HT-29 (cell line): ENCODE measurements around the gene HCRT. TPM values are rescaled to one million over a fixed set of nuclear protein-coding genes. Genes with fewer than 3 reads are reported as not detected.
"Not testable (repeated sequence)": the region's sequence is repeated elsewhere in the genome, so short reads cannot be mapped to it uniquely, and the experiment has no call there.

ENCODE experiments used
- DNase-seq: peaks from one replicate; pipeline ENCODE4 v3.0.0-alpha.2; 2015; ENCODE audit warnings: low spot score
- total RNA-seq: library from RNA; depleted of rRNA; stranded (reverse); fragments of >200 nt; shearing (Covaris generic); gene quantifications from 2 replicates; pipeline ENCODE4 v1.2.3, GENCODE V29; 2014

Gene HCRT
- total RNA-seq, 1 experiment from 2014 or later: not detected

DNA sequence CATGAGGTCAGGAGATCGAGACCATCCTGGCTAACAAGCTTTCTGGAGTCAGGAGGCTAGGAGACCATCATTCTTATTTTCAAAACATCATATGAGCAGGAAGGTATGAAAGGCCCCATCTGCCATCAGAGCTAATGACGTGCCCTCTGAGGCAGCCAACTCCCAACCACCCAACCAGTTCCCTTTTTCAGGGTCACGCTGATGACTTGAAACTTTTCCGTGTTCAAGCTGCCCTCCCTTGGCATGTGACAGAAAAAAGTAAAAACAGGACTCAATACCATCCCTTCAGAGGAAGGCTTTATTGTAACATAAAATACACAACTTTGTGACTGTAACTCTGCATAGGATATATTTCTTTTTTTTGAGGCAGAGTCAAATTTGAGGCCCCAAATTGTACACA lies 13.6 kb upstream of the HCRT start:
- DNase-seq: no peak

DNA sequence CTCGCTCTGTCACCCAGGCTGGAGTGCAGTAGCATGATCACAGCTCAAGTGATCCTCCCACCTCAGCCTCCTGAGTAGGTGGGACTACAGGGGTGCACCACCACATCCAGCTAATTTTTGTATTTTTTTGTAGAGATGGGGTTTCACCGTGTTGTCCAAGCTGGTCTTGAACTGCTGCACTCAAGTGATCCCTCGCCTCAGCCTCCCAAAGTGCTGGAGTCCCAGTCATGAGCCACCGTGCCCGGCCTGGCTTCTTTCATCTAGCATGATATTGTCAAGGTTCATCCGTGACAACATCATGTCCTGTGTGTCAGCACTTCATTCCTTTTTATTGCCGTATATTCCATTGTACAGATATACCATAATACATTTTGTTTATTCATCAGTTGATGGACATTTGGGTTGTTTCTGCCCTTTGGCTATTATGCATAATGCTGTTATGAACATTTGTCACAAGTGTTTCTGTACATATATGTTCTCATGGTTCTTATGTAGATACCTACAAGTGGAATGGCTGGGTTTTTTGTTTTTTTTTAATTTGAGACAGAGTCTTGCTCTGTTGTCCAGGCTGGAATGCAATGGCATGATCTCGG lies 12.4 kb upstream of the HCRT start:
- no peak for DNase-seq

DNA sequence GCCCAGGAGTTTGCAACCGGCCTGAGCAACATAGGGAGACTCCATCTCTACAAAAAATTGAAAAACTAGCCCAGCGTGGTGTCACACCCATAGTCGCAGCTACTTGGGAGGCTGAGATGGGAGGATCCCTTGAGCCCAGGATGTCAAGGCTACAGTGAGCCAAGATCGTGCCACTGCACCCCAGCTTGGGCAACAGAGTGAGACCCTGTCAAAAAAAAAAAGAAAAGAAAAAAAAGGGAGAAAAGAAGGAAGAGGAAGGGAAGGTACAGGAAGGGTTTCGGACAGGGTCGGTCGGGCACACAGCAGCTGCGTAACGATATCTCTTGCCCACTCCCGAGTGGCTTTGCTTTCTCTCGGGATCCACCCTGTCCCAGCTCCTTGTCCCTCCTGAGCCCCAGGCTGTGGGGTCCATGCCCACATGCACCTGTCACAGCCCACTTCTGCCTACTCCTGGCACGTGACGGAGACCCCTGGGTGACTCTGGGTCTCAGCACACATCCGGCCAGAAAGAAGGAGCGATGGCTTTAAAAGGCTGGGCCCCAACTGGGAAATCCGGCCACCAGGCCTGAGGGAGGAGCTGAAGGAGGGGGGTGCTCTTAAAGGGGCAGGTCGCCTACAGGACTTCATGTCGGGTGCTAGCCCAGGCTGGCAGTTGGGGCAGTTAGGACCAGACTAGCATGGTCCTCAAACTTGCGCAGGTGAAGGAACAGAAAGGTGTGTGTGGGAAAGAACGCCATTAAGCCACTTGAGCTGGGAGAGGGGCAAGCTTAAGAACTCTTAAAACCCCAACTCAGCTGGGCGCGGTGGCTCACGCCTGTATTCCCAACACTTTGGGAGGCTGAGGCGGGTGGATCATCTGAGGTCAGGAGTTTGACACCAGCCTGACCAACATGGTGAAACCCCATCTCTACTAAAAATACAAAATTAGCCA lies 9.0 kb upstream of the HCRT start, which contains the start of gene GHDC:
Gene GHDC, minus strand, starts transcription at position 526 of the 931 bp plus-strand sequence. CDS start 913 bp downstream, outside the sequence.
- peak; percentile 79 for DNase-seq

DNA sequence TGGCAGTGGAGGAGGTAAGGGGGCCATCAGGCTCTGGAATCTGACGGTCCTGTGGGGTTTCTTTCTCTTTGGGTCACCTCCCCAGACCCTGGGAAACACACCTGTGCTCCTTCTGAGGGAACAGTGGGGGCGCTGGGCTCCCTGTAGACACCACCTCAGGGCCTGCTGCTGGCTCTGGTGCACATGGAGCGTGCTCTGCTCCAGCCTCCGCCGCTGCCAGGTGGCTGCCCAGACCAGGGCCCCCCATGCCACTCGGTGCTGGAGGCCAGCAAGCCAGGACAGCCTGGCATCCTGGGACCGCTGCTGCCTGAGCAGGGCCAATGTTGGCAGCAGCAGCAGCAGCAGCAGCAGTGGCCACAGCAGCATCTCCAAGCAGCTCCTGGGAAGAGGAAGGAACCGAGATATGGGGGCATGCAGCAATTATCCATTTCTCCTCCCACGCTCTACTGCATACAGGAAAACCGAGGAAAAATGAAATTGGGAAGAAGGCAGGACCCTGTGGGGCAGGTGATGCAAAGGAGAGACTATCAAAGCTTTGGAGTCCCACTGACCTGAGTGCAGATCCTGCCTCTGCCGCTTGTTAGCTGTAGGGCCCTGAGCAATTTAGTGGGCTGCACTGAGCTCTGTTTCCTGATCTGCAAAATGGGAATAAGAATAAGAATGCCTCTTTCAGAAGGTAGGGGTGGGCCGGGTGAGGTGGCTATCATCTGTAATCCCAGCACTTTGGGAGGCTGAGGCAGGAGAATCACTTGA lies 8.1 kb upstream of the HCRT start:
- DNase-seq: no peak

DNA sequence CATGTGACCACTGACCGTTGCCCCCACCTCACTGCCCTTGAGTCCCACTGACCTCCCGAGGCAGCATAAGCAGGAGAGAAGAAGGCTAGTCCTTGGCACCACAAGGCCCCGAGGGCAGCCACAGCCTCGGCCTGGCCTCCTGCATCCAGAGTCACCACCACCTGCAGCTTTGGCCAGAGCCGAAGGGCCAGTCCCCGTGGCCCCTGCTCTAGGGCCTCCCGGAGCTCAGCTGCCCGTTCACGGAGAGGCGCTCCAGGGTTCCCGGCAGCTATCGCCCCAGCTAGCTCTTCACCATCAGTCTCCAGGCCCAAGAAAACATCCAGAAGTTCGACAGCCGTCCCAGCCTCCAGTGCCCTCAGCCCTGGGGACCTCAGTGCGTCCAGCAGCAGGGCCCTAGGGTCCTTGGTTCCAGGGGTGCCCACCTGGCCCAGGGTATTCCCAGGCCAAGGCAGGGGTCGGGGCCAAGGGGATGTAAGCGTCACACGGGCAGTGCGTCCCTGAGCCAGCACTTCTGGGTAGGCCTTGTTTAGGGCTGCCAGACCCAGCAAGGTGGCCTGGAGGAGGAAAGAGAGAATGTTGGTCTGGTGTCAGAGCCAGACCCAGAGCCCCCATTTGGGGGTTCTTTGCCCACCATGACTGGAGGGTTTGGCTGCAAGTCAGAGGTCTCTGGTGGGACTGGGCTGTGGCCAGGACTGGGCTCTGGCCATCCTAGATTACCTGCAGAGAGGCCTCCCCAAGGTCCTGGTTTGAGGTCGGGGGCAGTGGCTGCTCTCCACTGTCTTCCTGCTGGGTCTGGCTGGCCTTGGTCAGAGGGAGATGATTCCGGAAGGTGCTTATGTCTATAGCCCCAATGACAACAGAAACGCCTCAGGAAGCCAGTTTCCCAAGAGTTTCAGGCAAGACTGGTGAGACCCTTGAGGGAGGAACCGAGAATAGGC lies 7.2 kb upstream of the HCRT start:
- no peak for DNase-seq

DNA sequence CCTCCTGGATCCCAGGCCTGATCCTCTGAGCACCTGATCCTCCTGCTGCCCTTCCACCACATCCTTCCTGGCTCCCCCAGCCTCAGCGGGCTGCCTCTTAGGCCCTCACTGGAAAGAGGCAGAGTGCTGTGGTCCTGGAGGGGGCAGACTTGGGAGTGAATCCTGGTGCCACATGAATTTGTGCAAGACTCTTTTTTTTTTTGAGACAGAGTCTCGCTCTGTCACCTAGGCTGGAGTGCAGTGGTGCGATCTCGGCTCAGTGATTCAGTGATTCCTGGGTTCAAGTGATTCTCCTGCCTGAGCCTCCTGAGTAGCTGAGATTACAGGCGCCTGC lies 6.0 kb upstream of the HCRT start:
- no peak for DNase-seq

DNA sequence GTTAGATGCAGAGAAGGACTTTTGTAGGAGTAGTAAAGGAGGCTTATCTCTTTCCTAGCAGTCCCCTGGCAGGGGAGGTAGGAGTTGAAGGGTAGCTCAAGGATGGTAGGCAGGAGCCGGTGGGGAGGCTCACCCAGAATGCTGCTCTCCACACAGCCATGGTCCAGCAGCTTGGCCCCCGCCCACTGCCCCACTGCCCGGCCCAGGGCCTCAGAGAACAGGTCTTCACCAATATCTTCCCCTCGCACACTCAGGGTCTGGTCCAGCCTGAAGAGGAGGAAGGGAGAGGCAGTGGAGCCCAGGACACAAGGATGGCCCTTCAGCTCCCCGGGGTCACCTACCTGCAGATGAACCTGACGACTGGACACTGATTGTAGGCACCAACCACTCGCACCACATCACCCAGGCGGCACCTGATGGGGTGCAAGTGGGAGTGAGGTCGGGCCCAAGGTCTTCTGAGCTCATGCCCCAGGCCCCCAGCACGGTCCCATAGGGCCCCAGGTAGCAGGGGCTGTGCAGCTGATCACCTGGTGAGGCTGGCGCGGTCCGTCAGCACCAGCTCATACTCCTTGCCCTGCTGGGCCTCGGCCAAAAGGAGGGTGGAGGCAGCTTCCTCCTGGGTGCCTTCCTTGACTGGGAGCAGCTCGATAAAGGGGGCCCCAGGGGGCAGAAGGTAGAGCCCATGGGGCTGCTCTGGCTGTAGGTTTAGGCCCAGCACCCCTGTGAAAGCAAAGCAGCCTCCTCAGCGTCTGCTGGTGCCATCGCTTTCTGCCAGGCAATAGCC lies 5.4 kb upstream of the HCRT start:
- DNase-seq: no peak

DNA sequence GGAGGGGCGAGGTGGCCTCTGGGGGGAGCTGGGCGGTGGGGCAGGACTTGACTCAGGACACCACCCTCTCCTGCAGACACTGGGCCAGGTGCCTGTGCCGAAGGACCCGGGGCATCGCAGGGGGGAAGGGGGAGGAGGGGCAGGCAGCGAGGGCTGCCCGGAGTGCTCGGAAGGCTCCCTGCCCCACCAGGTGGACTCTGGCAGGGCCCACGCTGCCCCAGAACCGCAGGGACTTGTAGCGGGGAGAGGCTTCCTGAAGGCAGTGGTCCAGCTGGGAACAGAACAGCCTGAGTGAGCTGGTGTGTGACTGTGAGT lies 4.4 kb upstream of the HCRT start:
- DNase-seq: no peak

DNA sequence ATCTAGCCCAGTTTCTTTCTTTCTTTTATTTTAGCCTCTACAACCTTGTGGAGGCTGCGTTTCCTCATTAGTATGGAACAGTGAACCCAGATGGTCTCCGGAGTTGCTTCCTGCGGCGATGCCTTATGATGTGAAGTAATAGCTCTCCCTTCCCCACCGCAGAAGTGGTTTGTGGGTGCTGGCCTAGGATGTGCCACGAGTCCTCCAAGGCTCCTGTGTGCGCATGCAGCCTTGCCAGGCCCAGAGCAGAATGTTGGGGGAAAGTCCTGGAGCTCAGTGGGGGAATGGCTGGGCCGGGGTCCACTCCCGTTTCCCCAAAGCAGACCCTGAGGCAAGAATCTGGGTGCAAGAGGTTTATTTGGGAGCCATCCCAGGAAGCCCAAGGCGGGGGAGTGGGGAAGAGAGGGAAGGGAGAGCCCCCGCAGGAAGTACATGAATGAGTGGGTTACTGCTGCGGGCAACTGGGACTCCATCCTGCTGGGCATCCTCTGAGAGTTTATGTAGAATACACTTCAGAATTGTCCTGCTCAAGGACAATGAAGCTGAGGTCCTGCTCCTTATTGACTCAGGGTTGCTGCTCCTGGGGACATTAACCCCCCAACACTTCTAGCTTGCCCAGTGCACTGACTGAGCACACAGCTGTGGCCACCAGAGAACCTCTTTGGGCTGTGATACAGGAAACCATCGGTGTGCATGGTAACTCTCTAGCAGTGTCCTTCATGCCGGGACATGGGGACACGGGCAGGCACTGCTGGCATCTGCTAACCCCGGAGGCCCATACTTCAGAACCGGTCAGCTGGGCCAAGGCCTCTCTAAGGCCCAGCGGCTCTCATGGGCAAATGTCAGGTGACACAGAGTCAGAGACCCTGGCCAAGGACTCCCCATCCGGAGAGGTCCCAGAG lies 3.7 kb upstream of the HCRT start:
- no peak for DNase-seq

DNA sequence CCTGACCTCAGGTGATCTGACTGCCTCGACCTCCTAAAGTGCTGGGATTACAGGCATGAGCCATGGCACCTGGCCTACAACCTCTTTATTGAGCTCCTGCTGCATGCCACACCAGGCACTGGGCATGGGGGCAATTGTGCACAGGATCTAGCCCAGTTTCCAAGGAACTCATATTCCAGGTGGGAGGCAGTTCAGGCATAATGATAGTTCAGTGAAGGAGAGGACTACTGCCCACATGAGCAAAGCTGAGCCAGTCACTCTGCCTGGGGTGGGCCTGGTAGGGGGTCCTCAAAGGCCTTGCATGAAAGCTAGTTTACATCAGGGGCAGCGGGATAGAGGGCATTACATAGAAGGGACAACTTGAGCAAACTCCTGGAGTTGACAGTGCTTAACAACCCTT lies 2.6 kb upstream of the HCRT start:
- no peak for DNase-seq

DNA sequence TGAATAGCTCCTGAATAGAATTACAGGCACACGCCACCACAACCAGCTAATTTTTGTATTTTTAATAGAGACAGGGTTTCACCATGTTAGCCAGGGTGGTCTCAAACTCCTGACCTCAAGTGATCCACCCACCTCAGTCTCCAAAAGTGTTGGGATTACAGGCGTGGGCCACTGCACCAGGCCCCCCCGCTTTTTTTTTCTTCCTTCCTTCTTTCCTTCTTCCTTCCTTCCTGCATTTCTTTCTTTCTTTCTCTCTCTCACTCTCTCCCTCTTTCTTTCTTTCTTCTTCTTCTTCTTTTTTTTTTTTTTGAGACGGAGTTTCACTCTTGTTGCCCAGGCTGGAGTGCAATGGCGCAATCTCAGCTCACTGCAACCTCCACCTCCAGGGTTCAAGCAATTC lies 939 bp upstream of the HCRT start:
- DNase-seq: not testable (repeated sequence)

DNA sequence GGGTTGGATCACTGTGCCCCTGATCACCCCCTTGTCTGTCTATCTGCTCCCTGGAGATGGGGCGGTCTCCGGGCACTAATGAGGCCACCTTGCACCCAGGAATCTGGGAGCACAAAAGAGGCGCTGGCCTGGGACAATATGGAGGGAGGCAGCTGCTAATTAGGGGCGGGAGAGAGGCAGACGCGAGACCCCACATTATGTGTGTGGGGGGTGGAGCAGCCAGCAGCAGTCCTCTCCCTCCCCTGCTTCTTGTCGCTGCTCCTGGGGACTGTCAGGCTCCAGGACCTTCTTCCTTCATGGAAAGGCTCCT lies 324 bp upstream of the HCRT start:
- DNase-seq: no peak

DNA sequence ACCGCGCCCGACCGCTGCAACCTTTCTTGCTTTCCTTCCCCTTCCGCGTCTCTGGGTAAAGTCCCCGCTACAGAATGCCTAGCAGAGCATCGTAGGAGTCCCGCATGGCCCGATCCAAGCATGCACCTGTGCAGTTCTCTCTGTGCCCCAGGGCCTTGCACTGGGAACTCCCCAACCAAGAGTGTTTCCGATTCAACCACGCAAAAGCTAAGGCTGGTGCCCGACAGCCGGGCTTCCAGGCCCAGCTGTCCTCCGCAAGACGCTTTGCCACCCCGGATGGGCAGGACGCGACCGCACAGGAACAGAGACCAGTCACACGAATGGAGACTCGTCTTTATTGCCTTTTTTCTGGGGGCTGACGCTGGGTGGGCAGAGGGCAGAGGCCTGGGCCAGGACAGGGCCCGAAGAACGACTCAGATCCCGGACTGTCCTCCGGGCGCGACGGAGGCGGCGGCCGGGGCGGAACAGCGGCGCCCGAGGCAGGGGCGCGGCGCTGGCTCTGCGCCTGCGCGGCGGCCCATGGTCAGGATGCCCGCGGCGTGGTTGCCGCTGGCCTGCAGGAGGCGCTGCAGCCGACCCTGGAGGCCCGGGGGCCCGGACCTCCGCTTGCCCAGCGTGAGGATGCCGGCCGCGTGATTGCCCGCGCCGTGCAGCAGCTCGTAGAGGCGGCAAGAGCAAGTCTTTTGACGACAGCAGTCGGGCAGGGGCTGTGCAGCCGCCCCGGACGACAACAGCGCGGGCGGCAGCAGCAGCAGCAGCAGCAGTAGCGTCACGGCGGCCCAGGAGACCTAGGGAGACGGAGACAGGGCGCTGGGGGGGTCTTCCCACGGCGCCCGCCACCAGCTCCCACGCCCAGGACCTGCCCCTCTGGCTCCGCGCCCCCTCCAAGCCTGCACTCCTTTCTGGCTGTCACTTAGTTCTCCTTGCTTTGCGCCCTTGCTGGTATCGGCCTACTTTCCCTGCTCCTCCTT lies 1.2 kb downstream of the HCRT start:
- peak; percentile 63 for DNase-seq

DNA sequence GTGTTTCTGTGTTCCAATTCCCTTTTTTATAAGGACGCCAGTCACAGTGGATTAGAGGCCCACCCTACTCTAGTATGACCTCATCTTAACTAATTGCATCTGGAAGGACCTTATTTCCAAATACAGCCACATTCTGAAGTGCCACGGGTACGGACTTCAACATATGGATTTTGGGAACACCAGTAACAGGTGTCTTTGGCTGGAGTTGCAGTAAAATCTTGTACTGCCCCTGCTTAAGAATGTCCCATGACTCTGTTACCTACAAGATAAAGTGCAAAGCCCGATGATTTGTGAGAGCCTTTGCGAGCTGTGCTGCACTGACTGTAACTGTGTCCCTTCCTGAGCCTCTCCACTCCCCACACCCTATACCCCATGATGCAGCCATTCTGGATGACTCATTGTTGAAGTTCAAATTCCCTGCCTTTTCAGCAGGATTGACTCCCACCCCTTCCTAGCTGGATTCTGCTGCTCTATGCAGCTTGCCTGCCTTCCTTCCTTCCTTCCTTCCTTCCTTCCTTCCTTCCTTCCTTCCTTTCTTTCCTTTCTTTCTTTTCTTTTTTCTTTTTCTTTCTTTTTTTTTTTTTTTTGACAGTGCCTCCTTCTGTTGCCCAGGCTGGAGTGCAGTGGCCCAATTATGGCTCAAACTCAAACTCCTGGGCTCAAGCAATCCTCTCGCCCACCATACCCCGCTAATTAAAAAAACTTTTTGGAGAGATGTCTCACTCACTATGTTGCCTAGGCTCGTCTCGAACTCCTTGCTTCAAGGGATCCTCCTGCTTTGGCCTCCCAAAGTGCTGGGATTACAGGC lies 2.1 kb downstream of the HCRT start:
- no peak for DNase-seq

DNA sequence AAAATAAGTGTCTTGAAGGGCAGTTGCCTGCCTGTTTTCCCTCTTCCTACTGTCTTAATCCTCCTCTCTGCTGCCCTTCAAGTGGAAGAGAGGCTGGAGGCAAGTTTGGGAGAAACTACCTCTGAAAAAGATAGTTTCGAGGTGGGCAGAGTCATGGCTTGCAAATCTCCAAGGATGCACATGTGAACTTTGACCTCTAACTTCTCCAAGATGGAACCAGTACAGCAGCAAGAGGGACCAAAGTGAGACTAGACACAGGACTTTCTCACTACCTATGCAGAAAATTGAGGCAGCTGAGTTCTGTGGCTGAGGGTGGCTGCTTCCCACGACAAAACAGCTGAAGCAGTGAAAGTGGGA lies 3.4 kb downstream of the HCRT start:
- no peak for DNase-seq

DNA sequence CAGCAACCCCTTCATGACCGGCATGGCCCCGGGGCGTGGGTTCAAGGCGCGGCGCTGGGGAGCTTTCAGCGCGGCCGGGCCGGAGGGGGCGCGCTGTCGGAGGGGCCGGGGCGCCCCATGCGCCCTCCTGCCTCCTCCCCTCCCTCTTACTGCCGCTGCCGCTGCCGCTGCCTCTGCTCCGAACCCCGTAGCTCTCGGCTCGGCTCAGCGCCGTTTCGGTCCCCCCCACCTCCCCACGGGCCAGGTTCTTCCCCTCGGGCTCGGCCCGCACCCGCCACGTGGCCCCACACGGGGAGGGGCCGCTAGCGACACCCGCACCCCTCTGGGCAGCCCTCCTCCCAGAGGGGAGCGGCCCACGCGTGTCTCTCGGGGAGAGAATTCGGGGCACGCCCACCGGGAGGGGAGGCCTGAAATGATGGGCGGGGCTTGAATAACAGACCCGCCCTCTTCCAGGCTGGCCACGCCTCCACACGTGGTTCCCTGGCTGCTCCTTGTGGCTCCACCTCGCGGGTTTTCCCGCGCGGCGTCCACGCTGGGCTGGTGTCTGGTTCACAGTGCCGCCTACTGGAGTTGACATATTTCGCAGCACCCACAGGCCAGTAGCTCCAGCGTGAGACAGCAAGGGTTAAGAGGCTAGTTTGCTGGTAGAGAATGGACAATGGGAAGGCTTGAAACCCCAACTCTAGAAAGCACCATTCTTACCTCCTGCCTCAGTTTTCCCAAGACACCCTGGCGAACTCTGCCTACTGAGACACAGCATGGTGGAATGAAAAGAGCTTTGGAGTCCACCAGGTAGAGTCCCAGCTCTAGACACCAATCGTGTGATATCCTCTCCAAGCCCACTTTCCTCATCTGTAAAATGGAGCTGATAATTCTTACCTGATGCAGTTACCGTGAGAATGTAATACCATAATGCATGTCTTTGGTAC lies 4.1 kb downstream of the HCRT start, which contains the start of gene KCNH4:
Gene KCNH4, minus strand, starts transcription at position 221 of the 929 bp plus-strand sequence. Its CDS starts 197 bp downstream, at position 24.
- peak; percentile 32 for DNase-seq
